ENCODE data around the gene PLCL1.
"Not testable (repeated sequence)": the region's sequence is repeated elsewhere in the genome, so short reads cannot be mapped to it uniquely, and the experiment has no call there.

PLCL1 gene

GRCh38 chr2:197834771-197835170, 30.4 kb downstream of the PLCL1 start:
- not testable (repeated sequence) for ATAC-seq
- 0 out of 2 replicates have a peak, but pooled peaks have one; percentile 15 for TF ChIP-seq ZNF8 (CRISPR knock-in tag; IDR thresholded peaks at IDR 0.05)

GRCh38 chr2:197835293-197835692, 30.9 kb downstream of the PLCL1 start:
- ATAC-seq: no peak
- TF ChIP-seq, protein P1, sequence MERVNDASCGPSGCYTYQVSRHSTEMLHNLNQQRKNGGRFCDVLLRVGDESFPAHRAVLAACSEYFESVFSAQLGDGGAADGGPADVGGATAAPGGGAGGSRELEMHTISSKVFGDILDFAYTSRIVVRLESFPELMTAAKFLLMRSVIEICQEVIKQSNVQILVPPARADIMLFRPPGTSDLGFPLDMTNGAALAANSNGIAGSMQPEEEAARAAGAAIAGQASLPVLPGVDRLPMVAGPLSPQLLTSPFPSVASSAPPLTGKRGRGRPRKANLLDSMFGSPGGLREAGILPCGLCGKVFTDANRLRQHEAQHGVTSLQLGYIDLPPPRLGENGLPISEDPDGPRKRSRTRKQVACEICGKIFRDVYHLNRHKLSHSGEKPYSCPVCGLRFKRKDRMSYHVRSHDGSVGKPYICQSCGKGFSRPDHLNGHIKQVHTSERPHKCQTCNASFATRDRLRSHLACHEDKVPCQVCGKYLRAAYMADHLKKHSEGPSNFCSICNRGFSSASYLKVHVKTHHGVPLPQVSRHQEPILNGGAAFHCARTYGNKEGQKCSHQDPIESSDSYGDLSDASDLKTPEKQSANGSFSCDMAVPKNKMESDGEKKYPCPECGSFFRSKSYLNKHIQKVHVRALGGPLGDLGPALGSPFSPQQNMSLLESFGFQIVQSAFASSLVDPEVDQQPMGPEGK (CRISPR knock-in tag; IDR thresholded peaks at IDR 0.05; ENCODE audit: borderline replicate concordance): no peak
- TF ChIP-seq OSR1 (CRISPR knock-in tag; IDR thresholded peaks at IDR 0.05) (no peak), ZFP30 (CRISPR knock-in tag; IDR thresholded peaks at IDR 0.05) (no peak), SNAI2 (CRISPR knock-in tag; IDR thresholded peaks at IDR 0.05) (no peak), BACH2 (CRISPR knock-in tag; IDR thresholded peaks at IDR 0.05; ENCODE audit: borderline replicate concordance) (no peak), PPARA (CRISPR knock-in tag; IDR thresholded peaks at IDR 0.05; ENCODE audit: borderline replicate concordance) (no peak), TOX (CRISPR knock-in tag; IDR thresholded peaks at IDR 0.05; ENCODE audit: borderline replicate concordance) (no peak), ZNF70 (CRISPR knock-in tag; IDR thresholded peaks at IDR 0.05) (no peak), ZNF8 (CRISPR knock-in tag; IDR thresholded peaks at IDR 0.05) (no peak), ISL1 (CRISPR knock-in tag; IDR thresholded peaks at IDR 0.05) (no peak), RARB (CRISPR knock-in tag; IDR thresholded peaks at IDR 0.05) (no peak), CSDC2 (CRISPR knock-in tag; IDR thresholded peaks at IDR 0.05) (no peak), ZNF565 (CRISPR knock-in tag; conservative IDR thresholded peaks at IDR 0.05; ENCODE audit: low read depth) (no peak), ZFP3 (CRISPR knock-in tag; IDR thresholded peaks at IDR 0.05) (no peak), ARNTL (CRISPR knock-in tag; IDR thresholded peaks at IDR 0.05; ENCODE audit: borderline replicate concordance, low read depth) (no peak), TCF4 (CRISPR knock-in tag; IDR thresholded peaks at IDR 0.05; ENCODE audit: borderline replicate concordance) (no peak), ESRRG (CRISPR knock-in tag; IDR thresholded peaks at IDR 0.05) (no peak)
- TF ChIP-seq, protein P2, sequence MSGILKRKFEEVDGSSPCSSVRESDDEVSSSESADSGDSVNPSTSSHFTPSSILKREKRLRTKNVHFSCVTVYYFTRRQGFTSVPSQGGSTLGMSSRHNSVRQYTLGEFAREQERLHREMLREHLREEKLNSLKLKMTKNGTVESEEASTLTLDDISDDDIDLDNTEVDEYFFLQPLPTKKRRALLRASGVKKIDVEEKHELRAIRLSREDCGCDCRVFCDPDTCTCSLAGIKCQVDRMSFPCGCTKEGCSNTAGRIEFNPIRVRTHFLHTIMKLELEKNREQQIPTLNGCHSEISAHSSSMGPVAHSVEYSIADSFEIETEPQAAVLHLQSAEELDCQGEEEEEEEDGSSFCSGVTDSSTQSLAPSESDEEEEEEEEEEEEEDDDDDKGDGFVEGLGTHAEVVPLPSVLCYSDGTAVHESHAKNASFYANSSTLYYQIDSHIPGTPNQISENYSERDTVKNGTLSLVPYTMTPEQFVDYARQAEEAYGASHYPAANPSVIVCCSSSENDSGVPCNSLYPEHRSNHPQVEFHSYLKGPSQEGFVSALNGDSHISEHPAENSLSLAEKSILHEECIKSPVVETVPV (CRISPR knock-in tag; IDR thresholded peaks at IDR 0.05): no peak
- TF ChIP-seq, protein P3, sequence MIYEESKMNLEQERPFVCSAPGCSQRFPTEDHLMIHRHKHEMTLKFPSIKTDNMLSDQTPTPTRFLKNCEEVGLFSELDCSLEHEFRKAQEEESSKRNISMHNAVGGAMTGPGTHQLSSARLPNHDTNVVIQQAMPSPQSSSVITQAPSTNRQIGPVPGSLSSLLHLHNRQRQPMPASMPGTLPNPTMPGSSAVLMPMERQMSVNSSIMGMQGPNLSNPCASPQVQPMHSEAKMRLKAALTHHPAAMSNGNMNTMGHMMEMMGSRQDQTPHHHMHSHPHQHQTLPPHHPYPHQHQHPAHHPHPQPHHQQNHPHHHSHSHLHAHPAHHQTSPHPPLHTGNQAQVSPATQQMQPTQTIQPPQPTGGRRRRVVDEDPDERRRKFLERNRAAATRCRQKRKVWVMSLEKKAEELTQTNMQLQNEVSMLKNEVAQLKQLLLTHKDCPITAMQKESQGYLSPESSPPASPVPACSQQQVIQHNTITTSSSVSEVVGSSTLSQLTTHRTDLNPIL (CRISPR knock-in tag; IDR thresholded peaks at IDR 0.05; ENCODE audit: low read depth): no peak
- TF ChIP-seq, protein P4, sequence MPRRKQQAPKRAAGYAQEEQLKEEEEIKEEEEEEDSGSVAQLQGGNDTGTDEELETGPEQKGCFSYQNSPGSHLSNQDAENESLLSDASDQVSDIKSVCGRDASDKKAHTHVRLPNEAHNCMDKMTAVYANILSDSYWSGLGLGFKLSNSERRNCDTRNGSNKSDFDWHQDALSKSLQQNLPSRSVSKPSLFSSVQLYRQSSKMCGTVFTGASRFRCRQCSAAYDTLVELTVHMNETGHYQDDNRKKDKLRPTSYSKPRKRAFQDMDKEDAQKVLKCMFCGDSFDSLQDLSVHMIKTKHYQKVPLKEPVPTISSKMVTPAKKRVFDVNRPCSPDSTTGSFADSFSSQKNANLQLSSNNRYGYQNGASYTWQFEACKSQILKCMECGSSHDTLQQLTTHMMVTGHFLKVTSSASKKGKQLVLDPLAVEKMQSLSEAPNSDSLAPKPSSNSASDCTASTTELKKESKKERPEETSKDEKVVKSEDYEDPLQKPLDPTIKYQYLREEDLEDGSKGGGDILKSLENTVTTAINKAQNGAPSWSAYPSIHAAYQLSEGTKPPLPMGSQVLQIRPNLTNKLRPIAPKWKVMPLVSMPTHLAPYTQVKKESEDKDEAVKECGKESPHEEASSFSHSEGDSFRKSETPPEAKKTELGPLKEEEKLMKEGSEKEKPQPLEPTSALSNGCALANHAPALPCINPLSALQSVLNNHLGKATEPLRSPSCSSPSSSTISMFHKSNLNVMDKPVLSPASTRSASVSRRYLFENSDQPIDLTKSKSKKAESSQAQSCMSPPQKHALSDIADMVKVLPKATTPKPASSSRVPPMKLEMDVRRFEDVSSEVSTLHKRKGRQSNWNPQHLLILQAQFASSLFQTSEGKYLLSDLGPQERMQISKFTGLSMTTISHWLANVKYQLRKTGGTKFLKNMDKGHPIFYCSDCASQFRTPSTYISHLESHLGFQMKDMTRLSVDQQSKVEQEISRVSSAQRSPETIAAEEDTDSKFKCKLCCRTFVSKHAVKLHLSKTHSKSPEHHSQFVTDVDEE (CRISPR knock-in tag; IDR thresholded peaks at IDR 0.05): no peak

- peak; percentile 77 for ATAC-seq
Observed at GRCh38 chr2:197838036-197838435, 33.6 kb downstream of the PLCL1 start.

GRCh38 chr2:197838579-197838978, 34.2 kb downstream of the PLCL1 start:
- TF ChIP-seq TOX (CRISPR knock-in tag; IDR thresholded peaks at IDR 0.05; ENCODE audit: borderline replicate concordance) (no peak), ZNF8 (CRISPR knock-in tag; IDR thresholded peaks at IDR 0.05) (no peak), ZFP30 (CRISPR knock-in tag; IDR thresholded peaks at IDR 0.05) (no peak), ESRRG (CRISPR knock-in tag; IDR thresholded peaks at IDR 0.05) (no peak), BACH2 (CRISPR knock-in tag; IDR thresholded peaks at IDR 0.05; ENCODE audit: borderline replicate concordance) (no peak)
- TF ChIP-seq, protein P2 (CRISPR knock-in tag; IDR thresholded peaks at IDR 0.05): no peak
- peak; percentile 49 for ATAC-seq

More at GRCh38 chr2:197838036-197838435, 33.6 kb downstream of the PLCL1 start:
- no peak for TF ChIP-seq ZNF8 (CRISPR knock-in tag; IDR thresholded peaks at IDR 0.05)

Measured in SK-N-SH treated with all-trans-retinoic acid at 6 μM for 48 hours (cell line).